CD1c-positive myeloid dendritic cell (primary cell): ENCODE data around the gene PALLD.
A peak's percentile ranks its signal among the peaks of the same experiment; 100 is the strongest.

Experiments used
- DNase-seq: peaks from one replicate; pipeline ENCODE4 v3.0.0-alpha.2; 2016; ENCODE audit errors: extremely low spot score

The PALLD gene

DNA sequence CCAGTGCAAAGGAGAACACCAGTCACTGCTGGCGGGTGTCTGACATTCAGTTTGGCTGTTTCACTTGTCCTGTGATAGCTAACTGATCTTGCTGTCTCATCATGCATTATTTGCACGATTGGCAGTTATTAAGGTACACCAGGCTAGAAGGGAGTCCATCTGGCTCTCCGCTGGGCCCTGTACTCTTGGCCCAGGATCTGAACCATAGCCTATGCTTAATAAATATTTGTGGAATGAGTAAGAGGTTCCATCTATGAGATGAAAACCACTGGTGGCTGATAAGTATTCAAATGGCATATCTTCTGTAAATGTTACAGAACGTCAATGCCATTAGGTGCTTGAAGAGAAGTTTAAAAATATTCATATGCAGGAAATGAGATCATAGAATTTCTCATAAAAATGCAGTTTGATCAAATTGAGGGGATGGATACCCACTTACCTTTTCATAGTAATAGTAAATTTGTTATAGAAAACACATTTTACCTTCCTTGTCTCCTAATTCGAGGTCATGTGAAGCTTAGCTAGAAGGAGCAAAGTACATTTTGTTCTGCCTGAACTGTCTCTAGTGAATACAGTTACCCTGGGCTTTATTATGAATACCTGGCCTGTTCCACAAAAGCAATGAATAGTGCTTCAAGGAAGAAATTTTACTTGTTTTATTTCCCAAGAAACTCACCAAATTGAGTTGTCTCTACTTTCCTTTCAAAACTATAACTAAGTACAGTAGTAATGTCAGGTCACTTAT, 299.7 kb downstream of the PALLD start:
- no peak for DNase-seq

- peak; percentile 81 for DNase-seq
Observed at GRCh38 chr4:168797194-168797593, 300.3 kb downstream of the PALLD start.

DNA sequence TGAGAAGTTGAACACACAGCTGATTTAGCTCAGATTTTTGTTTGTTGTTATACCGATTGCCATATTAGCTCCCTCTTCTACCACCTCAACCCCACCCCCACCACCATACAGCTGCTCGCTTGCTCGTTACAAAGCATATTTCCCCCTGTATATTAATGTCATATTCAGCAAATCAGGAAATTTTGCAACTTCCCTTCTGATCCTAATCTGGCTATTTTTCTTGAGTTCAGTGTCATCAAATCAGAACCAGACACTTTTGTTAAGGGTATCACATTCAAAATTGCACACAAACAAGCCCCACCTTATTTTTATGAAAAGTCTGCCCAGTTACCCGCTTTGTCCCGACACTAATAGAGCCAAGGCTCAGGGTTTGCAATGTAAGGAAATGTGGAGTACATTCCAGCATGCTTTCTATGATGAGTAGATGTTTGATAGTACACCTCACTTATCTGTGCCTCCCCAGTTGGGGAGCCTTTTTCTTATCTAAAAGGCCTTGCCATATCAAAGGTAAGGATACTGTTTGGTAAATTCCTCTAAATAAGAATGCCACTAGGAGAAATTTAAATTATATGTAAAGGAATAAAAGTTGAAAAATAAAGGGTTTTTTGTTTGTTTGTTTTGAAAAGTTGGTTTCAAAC, 301.0 kb downstream of the PALLD start:
- peak; percentile 58 for DNase-seq

- no peak for DNase-seq
Observed at GRCh38 chr4:168800926-168801325, 304.1 kb downstream of the PALLD start.

DNA sequence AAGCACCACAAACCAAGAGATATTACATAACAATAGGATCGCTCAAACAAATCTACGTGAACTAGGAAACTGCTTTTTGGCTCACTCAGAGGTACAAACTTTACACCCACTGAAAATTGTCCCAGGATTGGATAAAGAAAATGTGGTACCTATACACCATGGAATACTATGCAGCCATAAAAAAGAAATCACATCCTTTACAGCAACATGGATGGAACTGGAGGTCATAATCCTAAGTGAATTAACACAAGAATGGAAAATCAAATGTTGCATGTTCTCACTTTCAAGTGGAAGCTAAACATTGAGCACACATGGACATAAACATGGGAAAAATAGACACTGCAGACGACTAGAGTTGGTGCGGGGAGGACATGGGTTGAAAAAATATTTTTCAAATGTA, 305.4 kb downstream of the PALLD start:
- DNase-seq: no peak

- peak; percentile 87 for DNase-seq
Observed at GRCh38 chr4:168803052-168803451, 306.2 kb downstream of the PALLD start.

- no peak for DNase-seq
Observed at GRCh38 chr4:168803732-168804131, 306.9 kb downstream of the PALLD start.

DNA sequence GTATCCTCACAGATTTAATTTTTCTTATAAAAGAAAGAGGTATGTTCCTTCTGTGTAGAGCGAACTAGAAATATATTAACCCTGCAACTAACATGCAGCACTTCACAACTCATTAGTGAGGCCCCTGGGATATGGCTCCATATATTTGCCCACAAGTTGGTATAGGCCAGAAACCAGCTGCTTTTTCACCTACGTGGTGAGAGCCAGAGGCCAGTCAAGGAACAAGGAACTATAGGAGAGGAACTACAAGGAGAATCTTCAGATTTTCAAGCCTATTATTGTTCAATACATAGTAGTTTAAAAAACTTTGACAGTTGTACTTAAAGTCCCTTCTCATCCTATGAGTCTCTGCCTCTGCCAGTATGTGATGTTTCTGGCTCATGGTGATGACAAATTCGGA, 307.3 kb downstream of the PALLD start:
- peak; percentile 42 for DNase-seq

GRCh38 chr4:168805341-168805740, 308.5 kb downstream of the PALLD start:
- no peak for DNase-seq

DNA sequence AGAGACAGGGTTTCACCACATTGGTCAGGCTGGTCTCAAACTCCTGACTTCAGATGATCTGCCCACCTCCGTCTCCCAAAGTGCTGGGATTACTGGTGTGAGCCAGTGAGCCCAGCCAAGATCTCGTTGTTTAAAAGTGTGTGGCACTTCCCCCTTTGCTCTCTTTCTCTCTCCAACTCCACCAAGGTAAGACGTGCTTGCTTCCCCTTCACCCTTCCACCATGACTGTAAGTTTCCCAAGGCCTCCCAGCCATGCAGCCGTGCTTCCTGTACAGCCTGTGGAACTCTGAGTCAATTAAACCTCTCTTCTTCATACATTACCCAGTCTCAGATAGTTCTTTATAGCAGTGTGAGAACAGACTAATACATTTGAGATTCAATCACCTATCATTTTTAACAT, 309.4 kb downstream of the PALLD start:
- DNase-seq: peak; percentile 29

DNA sequence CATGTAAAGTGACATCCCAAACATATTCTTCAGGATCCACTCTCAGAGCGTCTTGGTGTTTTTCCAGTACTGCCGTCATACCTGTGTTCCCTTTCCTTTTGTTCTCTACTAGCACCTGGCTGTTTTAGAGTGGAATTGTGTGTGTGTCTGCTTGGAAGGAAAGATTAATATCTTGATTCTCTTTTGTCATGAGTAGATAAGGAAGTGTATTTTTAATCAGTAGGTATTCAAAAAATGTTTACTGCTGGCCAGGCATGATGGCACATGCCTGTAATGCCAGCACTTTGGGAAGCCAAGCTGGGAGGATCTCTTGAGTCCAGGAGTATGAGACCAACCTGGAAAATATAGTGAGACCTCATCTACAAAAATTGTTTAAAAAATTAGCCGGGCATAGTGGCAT, 314.4 kb downstream of the PALLD start:
- no peak for DNase-seq

DNA sequence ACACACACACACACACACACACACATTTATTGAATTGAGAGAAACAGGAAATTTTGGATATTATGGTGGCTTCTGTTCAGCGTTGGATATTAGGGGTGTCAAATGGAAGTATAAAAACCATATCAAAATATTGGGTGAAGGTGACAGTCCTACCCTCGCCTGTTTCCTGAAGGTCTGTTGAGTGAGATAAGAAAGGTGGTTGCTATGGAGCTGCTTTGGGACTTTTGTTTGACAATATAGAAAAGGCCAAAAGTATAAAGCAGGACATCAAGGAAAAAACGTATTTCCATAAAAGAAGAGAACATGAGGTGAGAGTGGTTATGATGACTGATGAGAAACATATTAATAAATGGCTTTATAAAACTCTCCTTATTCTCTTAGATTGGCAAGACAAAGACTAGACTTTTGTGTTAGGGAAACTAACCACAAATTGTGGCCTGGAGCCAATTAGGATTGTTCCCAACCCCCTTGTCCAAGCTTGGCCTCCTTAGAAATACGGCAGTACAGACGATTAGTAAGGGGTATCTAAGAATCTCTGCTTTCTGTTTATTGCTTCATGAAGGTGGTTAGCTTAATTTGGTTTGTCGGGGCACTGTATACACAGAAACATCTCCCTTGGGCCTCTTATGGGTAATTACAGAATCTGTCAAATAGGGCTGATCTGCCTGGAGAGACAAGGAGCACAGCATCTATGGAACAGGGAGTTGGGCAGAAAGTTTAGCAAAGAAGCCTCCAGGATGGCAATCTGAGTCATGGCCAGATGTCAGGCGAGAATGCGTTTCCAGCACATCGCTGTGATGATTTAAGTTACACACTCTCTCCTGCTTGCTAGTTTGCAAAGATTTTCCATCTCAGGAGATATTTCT, 315.2 kb downstream of the PALLD start:
- no peak for DNase-seq

DNA sequence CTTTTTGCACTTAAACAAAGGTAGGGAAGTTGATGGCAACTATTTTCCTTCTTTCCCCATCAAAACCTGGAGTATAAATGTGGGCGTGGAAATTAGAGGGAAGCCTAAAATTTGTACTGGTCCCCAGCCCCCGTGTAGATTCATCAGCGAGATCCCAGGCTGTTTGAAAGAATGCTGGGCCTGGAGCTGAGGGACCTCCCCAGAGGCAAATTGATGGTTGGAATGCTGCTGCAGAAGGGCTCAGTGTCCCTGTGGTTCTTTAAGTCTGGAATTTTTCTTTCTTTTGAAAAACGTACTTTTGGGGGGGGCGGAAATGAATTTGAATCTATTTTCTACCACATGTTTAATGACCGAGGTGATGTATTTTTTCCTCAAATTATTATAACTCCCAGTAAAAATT, 316.0 kb downstream of the PALLD start:
- no peak for DNase-seq

DNA sequence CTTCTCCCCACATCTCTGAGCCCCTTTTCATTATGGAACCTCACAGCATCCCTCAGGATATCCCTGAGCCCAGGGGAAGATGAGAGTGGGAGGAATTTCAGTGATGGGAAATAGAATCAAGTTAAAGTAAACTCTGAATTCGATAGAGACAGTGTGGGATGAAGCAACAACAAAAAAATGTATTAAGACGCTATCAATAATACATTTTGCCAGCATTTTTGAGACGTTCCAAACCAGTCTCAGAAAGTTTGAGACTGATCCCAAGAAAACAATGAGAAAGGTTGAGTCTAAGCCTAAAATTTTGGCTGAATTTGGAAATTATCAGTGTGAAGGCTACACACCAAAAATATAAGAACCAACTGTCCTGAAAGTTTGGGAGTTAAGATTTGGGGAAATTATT, 317.0 kb downstream of the PALLD start:
- no peak for DNase-seq

DNA sequence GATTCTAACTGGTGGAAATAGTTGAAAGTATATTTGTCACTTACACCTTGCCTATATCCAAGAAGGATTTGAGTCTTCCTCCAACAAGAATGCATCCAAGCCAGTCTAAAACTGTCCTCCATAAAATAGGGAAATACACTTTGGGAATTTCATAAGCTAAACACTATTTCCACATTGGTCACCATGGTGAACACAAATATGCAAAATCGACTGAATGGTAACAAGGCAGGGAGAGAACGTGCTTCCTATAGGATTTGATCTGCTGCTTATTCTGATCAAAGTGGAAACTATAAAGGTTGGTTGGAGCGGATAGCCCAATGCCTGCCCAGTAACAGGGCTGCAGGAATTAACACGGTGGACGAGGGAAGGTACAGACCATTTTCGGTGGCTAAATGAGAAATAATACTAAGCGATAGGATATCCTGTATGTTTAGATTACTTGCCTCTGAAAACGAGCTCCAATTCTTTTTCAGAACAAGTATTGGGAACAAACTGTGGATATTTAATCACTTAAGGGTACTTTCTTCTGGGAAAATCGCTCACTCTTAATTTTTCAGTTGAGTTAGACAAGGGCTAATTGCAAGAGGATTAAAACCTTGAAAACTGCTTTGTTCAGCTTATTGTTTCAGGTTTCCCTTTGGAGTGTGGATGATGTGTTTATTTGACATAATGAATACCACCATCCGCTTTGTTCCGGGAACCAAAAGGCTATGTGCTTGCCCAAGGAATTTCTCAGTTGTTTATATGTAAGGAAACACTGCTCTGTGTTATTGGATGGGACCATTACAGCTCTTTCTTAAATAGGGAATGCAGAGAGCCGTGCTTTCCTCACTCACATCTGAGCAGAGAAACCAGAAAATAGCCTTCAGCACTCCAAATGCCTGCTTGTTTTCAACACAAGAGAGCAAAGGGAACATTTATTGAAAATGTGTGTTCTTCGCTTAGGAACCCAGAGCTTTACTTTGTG, 318.8 kb downstream of the PALLD start:
- DNase-seq: no peak

- DNase-seq: no peak
Observed at GRCh38 chr4:168817370-168817769, 320.5 kb downstream of the PALLD start.

DNA sequence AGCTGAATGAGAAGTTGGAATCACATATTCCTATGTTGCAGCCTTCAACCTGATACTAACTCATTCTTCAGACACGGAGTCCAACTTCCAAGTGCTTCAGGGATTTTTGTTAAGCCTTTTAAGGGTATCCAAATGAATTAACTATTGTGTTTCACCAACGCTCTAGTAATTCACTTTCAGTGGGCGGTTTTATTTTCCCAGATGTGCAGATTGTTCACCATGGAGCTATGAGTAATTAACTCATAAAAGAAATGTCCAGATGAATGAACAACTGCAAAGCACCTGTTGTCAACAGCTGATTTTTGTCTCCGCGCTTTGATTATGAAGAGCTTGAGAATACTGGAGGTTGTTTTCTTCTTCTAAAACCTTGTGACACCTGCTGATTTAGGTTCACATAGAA, 325.6 kb downstream of the PALLD start:
- DNase-seq: no peak

DNA sequence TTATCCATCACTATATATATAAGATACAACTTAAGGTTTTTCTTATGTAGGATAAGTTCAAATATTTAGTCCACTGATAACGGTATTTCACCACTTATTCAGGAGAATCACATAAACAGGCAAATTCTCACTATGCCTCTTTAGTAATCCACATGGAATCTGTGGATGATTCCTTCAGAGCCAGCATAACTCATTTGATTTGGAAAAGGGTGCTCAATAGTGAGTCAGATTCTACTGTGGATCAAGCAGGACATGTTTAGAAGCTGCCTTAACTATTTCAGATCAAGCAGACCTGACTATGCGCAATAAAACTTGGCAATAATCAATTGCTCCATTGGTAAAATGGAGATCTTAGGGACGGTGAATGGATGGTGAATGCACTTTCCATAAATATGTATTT, 329.1 kb downstream of the PALLD start:
- DNase-seq: no peak

DNA sequence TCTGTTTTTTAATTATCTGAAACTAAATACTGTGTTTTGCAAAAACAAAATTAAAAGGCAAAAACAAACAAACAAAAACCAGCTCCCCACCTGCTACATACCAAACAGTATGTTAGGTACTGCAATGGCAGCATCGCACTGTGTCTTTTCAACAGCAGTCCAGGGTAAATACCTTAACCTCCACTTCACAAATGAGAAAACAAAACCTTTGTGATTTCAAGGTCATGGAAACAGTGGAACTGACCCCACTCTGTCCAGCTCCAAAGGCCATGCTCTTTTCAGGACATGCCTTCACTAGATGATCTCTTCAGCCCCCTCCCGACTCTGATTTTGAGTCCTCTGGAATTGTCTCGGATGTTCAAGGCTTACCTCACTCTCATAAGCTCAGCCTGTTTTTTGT, 329.8 kb downstream of the PALLD start:
- no peak for DNase-seq

- peak; percentile 83 for DNase-seq
Observed at GRCh38 chr4:168830777-168831512, 334.1 kb downstream of the PALLD start.

GRCh38 chr4:168831585-168831918, 334.7 kb downstream of the PALLD start:
- no peak for DNase-seq
